Muscle layer of duodenum (tissue), 2 donors: ENCODE data around the gene ZNF544.
"Not testable (repeated sequence)": the region's sequence is repeated elsewhere in the genome, so short reads cannot be mapped to it uniquely, and the experiment has no call there.

ENCODE experiments used
- H3K27ac ChIP-seq: one replicate; pipeline ENCODE4 v1.7.0; 2013; ENCODE audit warnings: mild to moderate bottlenecking, low read length
- H3K27me3 ChIP-seq: one replicate; pipeline ENCODE4 v1.7.0; 2013; ENCODE audit warnings: low read depth, mild to moderate bottlenecking, control low read depth, low read length
- H3K36me3 ChIP-seq, 2 donors: one replicate each; pipeline ENCODE4 v1.7.0; 2013; ENCODE audit warnings: low read length in 2 of 2, control low read depth in 1 of 2, mild to moderate bottlenecking in 1 of 2; ENCODE audit not compliant: insufficient read depth in 2 of 2, control insufficient read depth in 1 of 2
- H3K4me1 ChIP-seq, 2 donors: one replicate each; pipeline ENCODE4 v1.7.0; 2013; ENCODE audit warnings: low read length in 2 of 2, mild to moderate bottlenecking in 2 of 2, control low read depth in 1 of 2, moderate library complexity in 1 of 2; ENCODE audit not compliant: insufficient read depth in 2 of 2, control insufficient read depth in 1 of 2
- H3K4me3 ChIP-seq, 2 donors: one replicate each; pipeline ENCODE4 v1.7.0; 2013; ENCODE audit warnings: low read length in 2 of 2, low read depth in 1 of 2, mild to moderate bottlenecking in 1 of 2
- H3K9me3 ChIP-seq, 2 donors: one replicate each; pipeline ENCODE4 v1.7.0; 2013; ENCODE audit warnings: low read length in 2 of 2, control low read depth in 1 of 2, mild to moderate bottlenecking in 1 of 2; ENCODE audit not compliant: control insufficient read depth in 1 of 2
- donor health status: healthy.

Gene ZNF544

DNA sequence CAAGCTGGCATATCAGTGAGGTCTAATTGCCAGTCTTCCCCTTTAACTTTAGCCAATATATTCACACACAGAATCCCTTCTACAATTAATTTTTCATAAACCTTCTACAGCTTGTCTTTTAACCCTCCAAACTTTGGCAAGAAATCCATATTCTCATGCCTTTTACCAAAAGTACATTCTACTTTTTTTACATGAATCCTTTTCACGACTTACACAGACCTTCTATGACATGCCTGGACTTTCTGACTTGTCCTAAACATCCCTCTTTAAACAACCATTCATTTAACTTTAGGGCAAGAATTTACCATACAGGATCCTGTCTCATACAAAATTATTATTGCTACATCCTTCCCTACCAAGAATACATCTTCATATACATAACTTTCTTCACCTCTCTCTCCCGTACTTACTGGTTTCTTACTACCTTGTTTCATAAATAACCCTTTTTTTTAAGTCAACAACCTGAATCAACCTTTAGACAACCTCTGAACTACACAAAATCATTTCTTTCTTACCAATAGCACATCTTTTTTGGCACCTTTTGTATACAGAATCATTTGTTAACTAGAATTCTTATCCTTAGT lies 23.5 kb downstream of the ZNF544 start:
- H3K36me3 ChIP-seq, result peaks cover 47 to 93% of the 10 kb centered on the region in 2 donors
- H3K9me3 ChIP-seq, result peaks cover 68 to 96% of the 10 kb centered on the region in 2 donors
- H3K4me3 ChIP-seq, result peak overlapping the region; percentile 28 to 54
- H3K4me1 ChIP-seq, result no peaks in the 10 kb centered on the region
- H3K27me3 ChIP-seq, result no peaks in the 10 kb centered on the region
- H3K27ac ChIP-seq, result no peak overlapping the region

DNA sequence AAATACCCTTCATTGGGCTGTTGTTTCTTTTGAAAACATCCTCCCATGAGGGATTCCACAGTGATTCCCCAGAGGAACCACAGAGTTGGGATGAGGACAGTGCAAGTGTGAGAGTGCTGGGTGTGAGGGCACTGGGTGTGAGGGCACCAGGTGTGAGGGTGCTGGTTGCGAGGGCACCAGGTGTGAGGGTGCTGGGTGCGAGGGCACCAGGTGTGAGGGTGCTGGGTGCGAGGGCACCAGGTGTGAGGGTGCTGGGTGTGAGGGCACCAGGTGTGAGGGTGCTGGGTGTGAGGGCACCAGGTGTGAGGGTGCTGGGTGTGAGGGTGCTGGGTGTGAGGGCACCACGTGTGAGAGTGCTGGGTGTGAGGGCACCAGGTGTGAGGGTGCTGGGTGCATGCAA lies 29.5 kb downstream of the ZNF544 start:
- Histone ChIP-seq H3K9me3 (peaks cover 74 to 98% of the 10 kb centered on the region in 2 donors), H3K4me3 (peak overlapping the region; percentile 5 to 62), H3K36me3 (peaks cover 51 to 93% of the 10 kb centered on the region in 2 donors)
- not testable (repeated sequence) for H3K27me3 ChIP-seq, H3K27ac ChIP-seq, H3K4me1 ChIP-seq

DNA sequence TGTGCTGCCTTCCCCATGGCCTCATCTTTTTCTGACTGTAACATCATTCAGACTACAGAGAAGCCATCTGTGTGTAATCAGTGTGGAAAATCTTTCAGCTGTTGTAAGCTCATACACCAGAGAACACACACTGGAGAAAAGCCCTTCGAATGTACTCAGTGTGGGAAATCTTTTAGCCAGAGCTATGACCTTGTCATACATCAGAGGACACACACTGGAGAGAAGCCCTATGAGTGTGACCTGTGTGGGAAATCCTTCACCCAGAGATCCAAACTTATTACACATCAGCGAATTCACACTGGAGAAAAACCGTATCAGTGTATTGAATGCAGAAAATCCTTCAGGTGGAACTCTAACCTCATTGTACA lies 32.9 kb downstream of the ZNF544 start:
- H3K4me1 ChIP-seq, result no peaks in the 10 kb centered on the region
- no peak overlapping the region for H3K27ac ChIP-seq
- H3K27me3 ChIP-seq, result no peaks in the 10 kb centered on the region
- peaks cover 39 to 93% of the 10 kb centered on the region in 2 donors for H3K36me3 ChIP-seq
- H3K4me3 ChIP-seq, result peak overlapping the region; percentile 38 to 63
- peaks cover 60 to 95% of the 10 kb centered on the region in 2 donors for H3K9me3 ChIP-seq

DNA sequence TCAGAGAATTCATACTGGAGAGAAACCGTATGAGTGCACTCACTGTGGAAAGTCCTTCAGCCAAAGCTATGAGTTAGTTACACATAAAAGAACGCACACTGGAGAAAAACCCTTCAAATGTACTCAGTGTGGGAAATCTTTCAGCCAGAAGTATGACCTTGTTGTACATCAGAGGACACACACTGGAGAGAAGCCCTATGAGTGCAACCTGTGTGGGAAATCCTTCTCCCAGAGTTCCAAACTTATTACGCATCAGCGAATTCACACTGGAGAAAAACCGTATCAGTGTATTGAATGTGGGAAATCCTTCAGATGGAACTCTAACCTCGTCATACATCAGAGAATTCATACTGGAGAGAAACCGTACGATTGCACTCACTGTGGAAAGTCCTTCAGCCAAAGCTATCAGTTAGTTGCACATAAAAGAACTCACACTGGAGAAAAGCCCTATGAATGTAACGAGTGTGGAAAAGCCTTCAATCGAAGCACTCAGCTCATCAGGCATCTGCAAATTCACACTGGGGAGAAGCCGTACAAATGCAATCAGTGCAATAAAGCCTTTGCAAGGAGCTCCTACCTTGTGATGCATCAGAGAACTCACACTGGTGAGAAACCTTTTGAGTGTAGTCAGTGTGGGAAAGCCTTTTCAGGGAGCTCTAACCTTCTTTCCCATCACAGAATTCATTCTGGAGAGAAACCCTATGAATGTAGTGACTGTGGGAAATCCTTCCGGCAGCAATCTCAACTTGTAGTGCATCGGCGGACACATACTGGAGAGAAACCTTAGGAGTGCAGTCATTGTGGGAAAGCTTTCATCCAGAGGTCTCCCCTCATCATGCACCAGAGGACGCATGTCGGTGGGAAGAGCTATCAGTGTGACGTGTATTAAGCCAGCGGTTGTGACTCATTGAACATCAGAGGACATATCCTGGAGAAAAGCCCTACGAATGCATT lies 33.5 kb downstream of the ZNF544 start:
- Histone ChIP-seq H3K27me3 (no peaks in the 10 kb centered on the region), H3K4me3 (peak overlapping the region; percentile 38 to 63), H3K9me3 (peaks cover 59 to 96% of the 10 kb centered on the region in 2 donors), H3K27ac (no peak overlapping the region), H3K4me1 (no peaks in the 10 kb centered on the region), H3K36me3 (peaks cover 39 to 94% of the 10 kb centered on the region in 2 donors)

DNA sequence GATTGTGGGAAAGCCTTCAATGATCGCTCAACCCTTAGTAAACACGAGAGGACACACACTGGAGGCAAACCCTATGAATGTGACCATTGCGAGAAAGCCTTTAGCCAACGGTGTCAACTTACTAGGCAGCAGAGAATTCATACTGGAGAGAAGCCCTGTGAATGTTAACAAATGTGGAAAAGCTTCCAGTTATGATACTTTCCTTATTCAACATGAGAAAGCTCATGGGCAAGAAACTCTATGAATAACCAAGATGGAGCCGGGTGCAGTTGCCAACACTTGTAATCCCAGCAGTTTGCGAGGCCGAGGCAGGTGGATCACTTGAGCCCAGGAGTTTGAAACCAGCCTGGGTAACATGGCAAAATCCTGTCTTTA lies 34.2 kb downstream of the ZNF544 start:
- peaks cover 53 to 93% of the 10 kb centered on the region in 2 donors for H3K9me3 ChIP-seq
- H3K4me1 ChIP-seq, result no peaks in the 10 kb centered on the region
- H3K27ac ChIP-seq, result no peak overlapping the region
- H3K27me3 ChIP-seq, result no peaks in the 10 kb centered on the region
- H3K36me3 ChIP-seq, result peaks cover 34 to 87% of the 10 kb centered on the region in 2 donors
- peak overlapping the region; percentile 38 to 63 for H3K4me3 ChIP-seq

DNA sequence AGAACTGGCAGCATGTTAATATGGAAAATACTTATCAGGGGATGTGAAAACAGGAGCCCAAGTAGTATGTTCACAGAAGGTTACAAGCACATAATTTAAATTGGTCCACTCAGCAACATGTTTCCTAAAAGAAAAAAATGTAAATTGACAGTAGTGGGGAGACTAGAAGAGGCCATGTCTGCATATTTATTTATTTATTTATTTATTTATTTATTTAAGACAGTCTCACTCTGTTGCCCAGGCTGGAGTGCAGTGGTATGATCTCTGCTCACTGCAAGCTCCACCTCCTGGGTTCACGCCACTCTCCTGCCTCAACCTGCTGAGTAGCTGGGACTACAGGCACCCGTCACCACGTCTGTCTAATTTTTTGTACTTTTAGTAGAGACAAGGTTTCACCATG lies 36.4 kb downstream of the ZNF544 start:
- no peak overlapping the region for H3K27ac ChIP-seq
- H3K4me1 ChIP-seq, result no peaks in the 10 kb centered on the region
- H3K9me3 ChIP-seq, result peaks cover 36 to 91% of the 10 kb centered on the region in 2 donors
- no peaks in the 10 kb centered on the region for H3K27me3 ChIP-seq
- H3K36me3 ChIP-seq, result peaks cover 25 to 79% of the 10 kb centered on the region in 2 donors
- peak overlapping the region in 1 of 2 donors; percentile 63 for H3K4me3 ChIP-seq

DNA sequence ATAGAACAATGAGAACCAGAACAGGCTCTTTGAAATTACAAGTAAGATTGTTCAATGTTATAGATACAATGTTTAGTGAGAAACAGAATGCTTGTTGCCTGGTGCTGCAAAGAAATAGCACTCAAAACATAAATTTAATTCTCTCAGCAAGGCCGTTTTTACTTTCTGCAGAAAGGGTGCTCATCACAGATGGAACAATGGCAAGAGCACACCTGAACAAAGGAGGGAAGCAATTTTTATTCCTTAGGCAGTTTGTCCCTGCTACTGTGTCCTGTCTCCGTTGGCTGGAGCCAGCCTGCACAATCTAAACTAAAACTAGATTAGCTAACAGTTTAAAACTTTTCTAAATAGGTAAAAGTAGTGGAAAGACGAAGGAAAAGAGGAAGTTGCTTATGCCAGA lies 39.6 kb downstream of the ZNF544 start:
- no peaks in the 10 kb centered on the region for H3K27me3 ChIP-seq
- peaks cover 2 to 74% of the 10 kb centered on the region in 2 donors for H3K36me3 ChIP-seq
- H3K27ac ChIP-seq, result no peak overlapping the region
- no peak overlapping the region for H3K4me3 ChIP-seq
- no peaks in the 10 kb centered on the region for H3K4me1 ChIP-seq
- peaks cover 10 to 86% of the 10 kb centered on the region in 2 donors for H3K9me3 ChIP-seq

DNA sequence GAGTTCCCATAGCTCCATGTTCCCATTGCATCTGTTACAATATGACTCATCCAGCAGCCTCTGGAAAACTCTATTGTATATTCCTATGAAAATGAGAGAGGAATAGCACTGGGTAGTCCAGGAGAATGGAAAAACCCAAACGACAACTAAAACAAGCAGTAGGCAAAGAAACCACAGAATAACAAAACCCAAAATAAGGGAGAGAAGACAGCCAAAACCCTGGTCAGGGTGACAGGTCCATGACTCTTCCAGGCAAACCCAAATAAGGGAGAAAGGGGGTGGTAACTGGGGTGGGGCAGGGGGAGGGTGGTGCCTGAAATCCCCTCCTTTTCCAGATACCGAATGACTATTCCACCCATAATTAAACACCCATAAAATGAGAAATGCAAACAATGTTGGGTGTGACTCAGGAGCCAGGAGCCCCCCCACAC lies 46.1 kb downstream of the ZNF544 start:
- peaks cover 0 to 57% of the 10 kb centered on the region in 2 donors for H3K36me3 ChIP-seq
- no peak overlapping the region for H3K27ac ChIP-seq
- peaks cover 2 to 11% of the 10 kb centered on the region in 2 donors for H3K4me1 ChIP-seq
- H3K9me3 ChIP-seq, result peaks cover 4 to 63% of the 10 kb centered on the region in 2 donors
- H3K4me3 ChIP-seq, result peak overlapping the region in 1 of 2 donors; percentile 40
- no peaks in the 10 kb centered on the region for H3K27me3 ChIP-seq

DNA sequence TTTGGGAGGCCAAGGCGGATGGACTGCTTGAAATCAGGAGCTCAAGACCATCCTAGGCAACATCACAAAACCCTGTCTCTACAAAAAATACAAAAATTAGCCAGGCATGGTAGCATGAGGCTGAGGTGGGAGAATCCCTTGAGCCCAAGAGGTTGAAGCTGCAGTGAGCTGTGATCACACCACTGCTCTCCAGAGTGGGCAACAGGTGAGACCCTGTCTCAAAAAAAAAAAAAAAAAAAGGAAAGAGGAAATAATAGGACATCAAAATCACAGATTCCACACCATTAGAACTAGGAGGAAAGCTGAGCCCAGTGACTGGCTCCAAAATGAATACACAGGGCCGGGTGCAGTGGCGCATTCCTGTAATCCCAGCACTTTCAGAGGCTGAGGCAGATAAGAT lies 46.9 kb downstream of the ZNF544 start:
- H3K27ac ChIP-seq, result no peak overlapping the region
- H3K9me3 ChIP-seq, result peaks cover 2 to 56% of the 10 kb centered on the region in 2 donors
- peaks cover 9 to 16% of the 10 kb centered on the region in 2 donors for H3K4me1 ChIP-seq
- H3K36me3 ChIP-seq, result peaks cover 0 to 50% of the 10 kb centered on the region in 2 donors
- H3K27me3 ChIP-seq, result no peaks in the 10 kb centered on the region
- H3K4me3 ChIP-seq, result peak overlapping the region in 1 of 2 donors; percentile 40

DNA sequence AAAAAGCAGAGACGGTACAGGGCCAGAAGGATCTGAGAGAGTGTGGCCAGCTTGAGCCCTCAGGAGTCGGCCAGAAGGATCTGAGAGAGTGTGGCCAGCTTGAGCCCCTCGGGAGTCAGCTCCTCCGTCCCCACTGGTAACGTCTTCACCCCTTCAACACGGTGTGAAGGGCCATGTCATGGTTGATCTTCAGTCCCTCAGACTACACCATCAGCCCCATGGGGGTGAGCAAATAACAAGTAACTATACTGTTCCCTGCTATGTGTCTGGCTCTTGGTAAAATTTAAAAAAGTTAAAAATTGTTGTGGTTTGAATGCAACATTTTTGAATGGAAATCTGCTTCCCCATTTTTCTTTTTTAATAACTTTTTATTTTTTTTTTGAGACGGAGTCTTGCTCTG lies 48.5 kb downstream of the ZNF544 start:
- H3K9me3 ChIP-seq, result peaks cover 0 to 39% of the 10 kb centered on the region in 2 donors
- no peaks in the 10 kb centered on the region for H3K27me3 ChIP-seq
- peaks cover 9 to 16% of the 10 kb centered on the region in 2 donors for H3K4me1 ChIP-seq
- peaks cover 0 to 41% of the 10 kb centered on the region in 2 donors for H3K36me3 ChIP-seq
- peak overlapping the region in 1 of 2 donors; percentile 93 for H3K4me3 ChIP-seq
- no peak overlapping the region for H3K27ac ChIP-seq

DNA sequence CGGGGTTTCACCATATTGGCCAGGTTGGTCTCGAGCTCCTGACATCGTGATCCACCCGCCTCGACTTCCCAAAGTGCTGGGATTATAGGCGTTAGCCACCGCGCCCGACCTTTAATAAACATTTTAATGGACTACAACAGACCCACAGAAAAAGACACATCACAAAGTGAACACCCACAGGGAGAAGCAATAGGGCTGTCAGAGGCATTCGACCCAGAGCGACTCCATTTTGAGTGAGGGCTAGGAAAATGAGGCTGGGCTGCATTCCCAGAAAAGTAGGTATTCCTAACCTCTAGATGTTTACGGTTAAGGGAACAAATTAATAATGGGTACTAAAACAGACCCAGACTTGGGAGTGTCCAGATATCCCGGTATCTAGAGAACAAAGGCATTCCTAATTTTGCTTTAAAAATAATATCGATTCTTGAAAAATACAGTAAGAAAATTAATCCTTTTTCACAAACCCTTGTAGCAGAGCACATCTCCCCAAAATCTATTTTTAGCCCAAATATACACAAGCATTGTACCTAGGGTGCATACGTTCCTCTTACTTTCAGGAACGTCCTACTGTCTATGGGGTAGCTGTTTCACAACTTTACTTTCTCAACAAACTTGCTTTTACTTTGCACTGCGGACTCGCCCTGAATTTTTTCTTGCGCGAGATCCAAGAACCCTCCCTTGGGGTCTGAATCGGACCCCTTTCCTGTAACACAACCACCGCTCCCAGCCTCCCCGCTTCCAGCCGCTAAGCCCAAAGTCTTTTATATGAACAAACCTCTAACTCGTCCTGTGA lies 49.2 kb downstream of the ZNF544 start:
- H3K9me3 ChIP-seq, result peaks cover 0 to 35% of the 10 kb centered on the region in 2 donors
- no peaks in the 10 kb centered on the region for H3K27me3 ChIP-seq
- H3K4me1 ChIP-seq, result peaks cover 9 to 16% of the 10 kb centered on the region in 2 donors
- H3K36me3 ChIP-seq, result peaks cover 0 to 36% of the 10 kb centered on the region in 2 donors
- H3K27ac ChIP-seq, result peak overlapping the region; percentile 91
- H3K4me3 ChIP-seq, result peak overlapping the region; percentile 65 to 93
